Measurements from ENCODE around the gene TTC16. TPM values are rescaled to one million over a fixed set of nuclear protein-coding genes. Genes with fewer than 3 reads are reported as not detected.
A peak's percentile ranks its signal among the peaks of the same experiment; 100 is the strongest.
"Not testable (repeated sequence)": the region's sequence is repeated elsewhere in the genome, so short reads cannot be mapped to it uniquely, and the experiment has no call there.

TTC16 gene
- total and polyA plus RNA-seq, 12 donors, result under 0.01 to 1.0 (median 0.32) TPM; not detected in 2

- intact Hi-C loops (cut with DNase I), result no loop called here
- TF ChIP-seq CTCF (IDR thresholded peaks at IDR 0.05) (no peak), POLR2A (IDR thresholded peaks at IDR 0.05) (no peak)
- 31 to 49% (median 39%) methylated on average over 9 to 60 of the region's 61 CpGs for WGBS, 4 donors
- Histone ChIP-seq H3K27me3 (peaks cover 30% of the 10 kb centered on the region), H3K27ac (peak overlapping the region in 2 of 5 donors; percentile 29 to 56), H3K9me3 (replicated peaks in 1 of 3) (no peaks in the 10 kb centered on the region), H3K36me3 (replicated peaks in 1 of 2) (no peaks in the 10 kb centered on the region), H3K4me3 (peak overlapping the region in 1 of 4 donors; percentile 26), H3K4me1 (replicated peaks in 1 of 2) (no peaks in the 10 kb centered on the region)
- no peak for DNase-seq
These were observed 39.5 kb downstream of the TTC16 start for GRCh38 chr9:127755061-127756060.

DNA sequence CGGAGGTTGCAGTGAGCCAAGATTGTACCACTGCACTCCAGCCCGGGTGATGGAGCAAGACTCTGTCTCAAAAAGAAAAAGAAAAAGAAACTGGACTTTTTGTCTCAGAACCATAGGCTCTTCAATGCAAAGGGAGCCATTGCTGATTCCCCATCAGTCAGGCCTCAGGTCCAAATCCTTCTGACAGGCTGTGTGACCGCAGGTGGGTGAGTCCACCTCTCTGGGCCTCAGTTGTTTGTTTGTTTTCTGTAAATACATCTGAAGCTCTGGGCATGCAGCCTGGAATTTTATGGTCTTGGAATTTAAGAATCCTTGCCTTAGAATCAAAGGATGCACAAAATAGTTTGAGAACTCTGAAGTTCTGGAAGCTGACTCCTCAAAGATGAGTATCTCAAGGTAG lies 40.4 kb downstream of the TTC16 start:
- no peak for TF ChIP-seq CTCF (IDR thresholded peaks at IDR 0.05)
- no peak for TF ChIP-seq POLR2A (IDR thresholded peaks at IDR 0.05)
- H3K9me3 ChIP-seq (replicated peaks in 1 of 3), result no peaks in the 10 kb centered on the region
- 88 to 100% (median 92%) methylated on average over 3 of the region's 3 CpGs for WGBS, 4 donors
- no peak overlapping the region for H3K27ac ChIP-seq
- H3K4me1 ChIP-seq (replicated peaks in 1 of 2), result no peaks in the 10 kb centered on the region
- DNase-seq, result no peak
- H3K36me3 ChIP-seq (replicated peaks in 1 of 2), result no peaks in the 10 kb centered on the region
- peaks cover 30% of the 10 kb centered on the region for H3K27me3 ChIP-seq
- no peak overlapping the region for H3K4me3 ChIP-seq
- intact Hi-C loops (cut with DNase I), result no loop called here

- H3K27me3 ChIP-seq, result peaks cover 30% of the 10 kb centered on the region
- H3K4me3 ChIP-seq; H3K9me3 ChIP-seq (replicated peaks in 1 of 3); H3K36me3 ChIP-seq (replicated peaks in 1 of 2); DNase-seq; H3K27ac ChIP-seq; H3K4me1 ChIP-seq (replicated peaks in 1 of 2); intact Hi-C loops (cut with DNase I): not testable (repeated sequence)
- WGBS, 4 donors, result 76 to 80% (median 80%) methylated on average over 11 of the region's 11 CpGs
These were observed 40.9 kb downstream of the TTC16 start for GRCh38 chr9:127756776-127757175.

DNA sequence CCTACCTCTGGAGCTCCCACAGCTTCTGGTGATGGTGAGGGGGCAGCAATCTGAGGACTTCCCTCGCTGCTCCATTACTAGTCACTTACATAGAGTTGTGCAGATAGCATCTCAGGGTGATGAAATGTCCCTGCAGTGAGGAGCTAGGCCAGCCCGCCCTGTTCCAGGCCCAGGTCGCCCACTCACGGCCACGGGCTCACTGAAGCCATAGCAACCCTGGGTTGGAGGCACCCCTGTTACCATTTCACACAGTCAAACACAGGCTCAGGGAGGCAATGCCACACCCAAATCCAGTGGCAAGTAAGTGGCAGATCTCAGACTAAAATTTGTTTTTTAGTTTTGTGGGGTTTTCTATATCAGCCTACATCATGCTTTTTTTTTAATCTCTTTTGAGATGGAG lies 43.0 kb downstream of the TTC16 start:
- peaks cover 28% of the 10 kb centered on the region for H3K27me3 ChIP-seq
- H3K4me1 ChIP-seq (replicated peaks in 1 of 2), result peaks cover 0 to 9% of the 10 kb centered on the region in 2 donors
- TF ChIP-seq POLR2A (IDR thresholded peaks at IDR 0.05) (no peak), CTCF (IDR thresholded peaks at IDR 0.05) (no peak)
- no peaks in the 10 kb centered on the region for H3K36me3 ChIP-seq (replicated peaks in 1 of 2)
- intact Hi-C loops (cut with DNase I), result no loop called here
- no peak overlapping the region for H3K4me3 ChIP-seq
- DNase-seq, result no peak
- H3K27ac ChIP-seq, result no peak overlapping the region
- 74 to 90% (median 85%) methylated on average over 3 to 5 of the region's 5 CpGs for WGBS, 4 donors
- H3K9me3 ChIP-seq (replicated peaks in 1 of 3), result no peaks in the 10 kb centered on the region
